HepG2 (cell line): ENCODE results near the gene TNP2. TPM values are rescaled to one million over a fixed set of nuclear protein-coding genes. Genes with fewer than 3 reads are reported as not detected.
A peak's percentile ranks its signal among the peaks of the same experiment; 100 is the strongest.

ENCODE experiments used
- CHD2 ChIP-seq: IDR thresholded peaks from 2 replicates; pipeline ENCODE4 v1.6.1; 2011; ENCODE audit warnings: low read depth, low read length, improper control_type of control experiment
- FOXP1 ChIP-seq, 2 experiments: fragments of 450-650 bp in 1 of 2; IDR thresholded peaks; 2 replicates each; pipeline ENCODE4 v1.6.1; 2017 to 2018; ENCODE audit warnings: antibody characterized with exemption in 1 of 2
- KLF15 ChIP-seq: sonication (generic); formaldehyde crosslinking; IDR thresholded peaks from 2 replicates; pipeline ENCODE4 v1.8.1; 2023; ENCODE audit warnings: borderline replicate concordance, mild to moderate bottlenecking, inconsistent platforms, missing genetic modification reagents, mixed read lengths
- MAFF ChIP-seq: IDR thresholded peaks from 2 replicates; pipeline ENCODE4 v1.6.1; 2011; ENCODE audit warnings: low read depth, low read length, improper control_type of control experiment
- SMAD1 ChIP-seq: sonication (generic); formaldehyde crosslinking; IDR thresholded peaks from 2 replicates; pipeline ENCODE4 v1.4.0; 2020; ENCODE audit warnings: missing genetic modification reagents, low read depth, mild to moderate bottlenecking, borderline replicate concordance
- WIZ ChIP-seq: sonication (generic); formaldehyde crosslinking; IDR thresholded peaks from 2 replicates; pipeline ENCODE4 v1.5.1; 2020; ENCODE audit warnings: mild to moderate bottlenecking, missing genetic modification reagents
- ZBTB8A ChIP-seq: sonication (generic); formaldehyde crosslinking; IDR thresholded peaks from 2 replicates; pipeline ENCODE4 v1.4.0; 2020; ENCODE audit warnings: mild to moderate bottlenecking, low read depth, missing genetic modification reagents, borderline replicate concordance
- ZNF253 ChIP-seq: sonication (generic); formaldehyde crosslinking; IDR thresholded peaks from 2 replicates; pipeline ENCODE4 v1.8.0; 2022; ENCODE audit warnings: mild to moderate bottlenecking, missing genetic modification reagents, borderline replicate concordance
- ZNF326 ChIP-seq: sonication (generic); formaldehyde crosslinking; IDR thresholded peaks from 2 replicates; pipeline ENCODE4 v1.4.0; 2020; ENCODE audit warnings: missing genetic modification reagents, borderline replicate concordance
- ZNF383 ChIP-seq: sonication (generic); formaldehyde crosslinking; IDR thresholded peaks from 2 replicates; pipeline ENCODE4 v1.4.0; 2020; ENCODE audit warnings: missing genetic modification reagents, mild to moderate bottlenecking, borderline replicate concordance
- ZNF747 ChIP-seq: sonication (generic); formaldehyde crosslinking; IDR thresholded peaks from 2 replicates; pipeline ENCODE4 v1.8.1; 2023; ENCODE audit warnings: missing genetic modification reagents, mild to moderate bottlenecking, borderline replicate concordance
- ZNF777 ChIP-seq: sonication (generic); formaldehyde crosslinking; IDR thresholded peaks from 2 replicates; pipeline ENCODE4 v1.4.0; 2020; ENCODE audit warnings: missing genetic modification reagents
- polyA plus RNA-seq, 8 experiments: library from polyadenylated mRNA; depleted of rRNA in 3 of 8; stranded (reverse) in 7 of 8; unstranded in 1 of 8; fragments of >200 nt; fragmentation: Illumina TruSeq in 4 of 8; extraction: Trizol in 4 of 8; gene quantifications; 2 replicates each; pipeline versions ENCODE4 v1.2.1 to v1.2.3, GENCODE V29; 2011 to 2016; ENCODE audit warnings: low read depth in 4 of 8, missing spikeins in 1 of 8, mixed read lengths in 1 of 8; ENCODE audit not compliant: insufficient read depth in 1 of 8
- total RNA-seq, 5 experiments: library from RNA; depleted of rRNA; stranded (reverse); fragments of >200 nt; fragmentation: Illumina TruSeq; extraction: Trizol; gene quantifications; 2 replicates each; pipeline ENCODE4 v1.2.3, GENCODE V29; 2016; ENCODE audit warnings: low read depth in 1 of 5
- TF ChIP-seq, protein P1 (sequence below): sonication (generic); formaldehyde crosslinking; IDR thresholded peaks from 2 replicates; pipeline ENCODE4 v1.4.0; 2020; ENCODE audit warnings: mild to moderate bottlenecking, missing genetic modification reagents, borderline replicate concordance
- TF ChIP-seq, protein P2 (sequence below): sonication (generic); formaldehyde crosslinking; IDR thresholded peaks from 2 replicates; pipeline ENCODE4 v1.5.0; 2020; ENCODE audit warnings: mild to moderate bottlenecking, missing genetic modification reagents, borderline replicate concordance

TNP2 gene
- total and polyA plus RNA-seq, 2 of the 13 experiments (the other 11 are each of a cell fraction or from before 2014, with no cell fraction given) = not detected

GRCh38 chr16:11224096-11224893, 44.8 kb downstream of the TNP2 start (continued):
- TF ChIP-seq ZNF383 (CRISPR knock-in tag) (no peak), ZBTB8A (CRISPR knock-in tag) (no peak), MAFF (no peak), ZNF747 (CRISPR knock-in tag) (peak; percentile 57; the same call in 1 of the 2 replicates), WIZ (CRISPR knock-in tag) (no peak), FOXP1 (IDR thresholded peaks at IDR 0.05) (no peak), FOXP1 (CRISPR knock-in tag; IDR thresholded peaks at IDR 0.05) (peak; percentile 54; the same call in 1 of the 2 replicates), ZNF777 (CRISPR knock-in tag) (no peak), ZNF253 (CRISPR knock-in tag) (no peak), ZNF326 (CRISPR knock-in tag) (no peak), SMAD1 (CRISPR knock-in tag) (no peak), CHD2 (no peak), KLF15 (CRISPR knock-in tag) (no peak)
- TF ChIP-seq, protein P1, sequence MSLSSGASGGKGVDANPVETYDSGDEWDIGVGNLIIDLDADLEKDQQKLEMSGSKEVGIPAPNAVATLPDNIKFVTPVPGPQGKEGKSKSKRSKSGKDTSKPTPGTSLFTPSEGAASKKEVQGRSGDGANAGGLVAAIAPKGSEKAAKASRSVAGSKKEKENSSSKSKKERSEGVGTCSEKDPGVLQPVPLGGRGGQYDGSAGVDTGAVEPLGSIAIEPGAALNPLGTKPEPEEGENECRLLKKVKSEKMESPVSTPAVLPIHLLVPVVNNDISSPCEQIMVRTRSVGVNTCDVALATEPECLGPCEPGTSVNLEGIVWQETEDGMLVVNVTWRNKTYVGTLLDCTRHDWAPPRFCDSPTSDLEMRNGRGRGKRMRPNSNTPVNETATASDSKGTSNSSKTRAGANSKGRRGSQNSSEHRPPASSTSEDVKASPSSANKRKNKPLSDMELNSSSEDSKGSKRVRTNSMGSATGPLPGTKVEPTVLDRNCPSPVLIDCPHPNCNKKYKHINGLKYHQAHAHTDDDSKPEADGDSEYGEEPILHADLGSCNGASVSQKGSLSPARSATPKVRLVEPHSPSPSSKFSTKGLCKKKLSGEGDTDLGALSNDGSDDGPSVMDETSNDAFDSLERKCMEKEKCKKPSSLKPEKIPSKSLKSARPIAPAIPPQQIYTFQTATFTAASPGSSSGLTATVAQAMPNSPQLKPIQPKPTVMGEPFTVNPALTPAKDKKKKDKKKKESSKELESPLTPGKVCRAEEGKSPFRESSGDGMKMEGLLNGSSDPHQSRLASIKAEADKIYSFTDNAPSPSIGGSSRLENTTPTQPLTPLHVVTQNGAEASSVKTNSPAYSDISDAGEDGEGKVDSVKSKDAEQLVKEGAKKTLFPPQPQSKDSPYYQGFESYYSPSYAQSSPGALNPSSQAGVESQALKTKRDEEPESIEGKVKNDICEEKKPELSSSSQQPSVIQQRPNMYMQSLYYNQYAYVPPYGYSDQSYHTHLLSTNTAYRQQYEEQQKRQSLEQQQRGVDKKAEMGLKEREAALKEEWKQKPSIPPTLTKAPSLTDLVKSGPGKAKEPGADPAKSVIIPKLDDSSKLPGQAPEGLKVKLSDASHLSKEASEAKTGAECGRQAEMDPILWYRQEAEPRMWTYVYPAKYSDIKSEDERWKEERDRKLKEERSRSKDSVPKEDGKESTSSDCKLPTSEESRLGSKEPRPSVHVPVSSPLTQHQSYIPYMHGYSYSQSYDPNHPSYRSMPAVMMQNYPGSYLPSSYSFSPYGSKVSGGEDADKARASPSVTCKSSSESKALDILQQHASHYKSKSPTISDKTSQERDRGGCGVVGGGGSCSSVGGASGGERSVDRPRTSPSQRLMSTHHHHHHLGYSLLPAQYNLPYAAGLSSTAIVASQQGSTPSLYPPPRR (CRISPR knock-in tag) = peak; percentile 70
- TF ChIP-seq, protein P2, sequence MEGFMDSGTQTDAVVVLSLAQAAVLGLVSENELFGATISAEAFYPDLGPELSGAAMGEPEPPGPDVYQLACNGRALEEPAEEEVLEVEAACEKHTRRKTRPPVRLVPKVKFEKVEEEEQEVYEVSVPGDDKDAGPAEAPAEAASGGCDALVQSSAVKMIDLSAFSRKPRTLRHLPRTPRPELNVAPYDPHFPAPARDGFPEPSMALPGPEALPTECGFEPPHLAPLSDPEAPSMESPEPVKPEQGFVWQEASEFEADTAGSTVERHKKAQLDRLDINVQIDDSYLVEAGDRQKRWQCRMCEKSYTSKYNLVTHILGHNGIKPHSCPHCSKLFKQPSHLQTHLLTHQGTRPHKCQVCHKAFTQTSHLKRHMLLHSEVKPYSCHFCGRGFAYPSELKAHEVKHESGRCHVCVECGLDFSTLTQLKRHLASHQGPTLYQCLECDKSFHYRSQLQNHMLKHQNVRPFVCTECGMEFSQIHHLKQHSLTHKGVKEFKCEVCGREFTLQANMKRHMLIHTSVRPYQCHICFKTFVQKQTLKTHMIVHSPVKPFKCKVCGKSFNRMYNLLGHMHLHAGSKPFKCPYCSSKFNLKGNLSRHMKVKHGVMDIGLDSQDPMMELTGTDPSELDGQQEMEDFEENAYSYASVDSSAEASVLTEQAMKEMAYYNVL (CRISPR knock-in tag) = no peak
